H1 (cell line): ENCODE measurements around the gene JAG1. TPM values are rescaled to one million over a fixed set of nuclear protein-coding genes. Genes with fewer than 3 reads are reported as not detected.

Experiments
- CTCF ChIA-PET: fragments of 300-600 bp; sonication (Branson Sonifier 250); formaldehyde crosslinking; loops from one replicate; lab custom pipeline; 2021; ENCODE audit not compliant: partially characterized antibody; lab: Charles Lee
- POLR2A ChIA-PET: fragments of 300-600 bp; sonication (Branson Sonifier 250); formaldehyde crosslinking; loops from one replicate; lab custom pipeline; 2021; ENCODE audit warnings: inconsistent platforms; ENCODE audit not compliant: partially characterized antibody; lab: Charles Lee
- DNase-seq, 2 experiments: peaks; one replicate each; pipeline versions ENCODE4 v3.0.0 to v3.0.0-alpha.2; 2010 to 2022; ENCODE audit warnings: low spot score in 2 of 2, low read depth in 1 of 2, mixed read lengths in 1 of 2
- FAIRE-seq: peaks from 2 replicates; lab custom pipeline; 2011; peaks lifted over from hg19 to GRCh38; lab: Jason Lieb, UNC
- H2AFZ ChIP-seq: 2 replicates; pipeline ENCODE4 v1.8.1; 2012; ENCODE audit warnings: low read length, inconsistent platforms
- H2AK5ac ChIP-seq: 2 replicates; pipeline ENCODE4 v1.6.1; 2013; ENCODE audit warnings: low read depth, low read length
- H2BK120ac ChIP-seq: replicated peaks from 2 replicates; pipeline ENCODE3; 2013; ENCODE audit warnings: low read depth, low read length, inconsistent platforms
- H2BK12ac ChIP-seq: 2 replicates; pipeline ENCODE4 v1.6.1; 2013; ENCODE audit warnings: low read depth, low read length
- H2BK15ac ChIP-seq: 2 replicates; pipeline ENCODE4 v1.6.1; 2013; ENCODE audit warnings: low read length
- H2BK20ac ChIP-seq: 2 replicates; pipeline ENCODE4 v1.6.1; 2013; ENCODE audit warnings: low read length
- H2BK5ac ChIP-seq: 2 replicates; pipeline ENCODE4 v1.6.1; 2013; ENCODE audit warnings: low read depth, low read length
- H3K14ac ChIP-seq: 2 replicates; pipeline ENCODE4 v1.6.1; 2013; ENCODE audit warnings: inconsistent platforms; ENCODE audit not compliant: insufficient read length
- H3K18ac ChIP-seq: 2 replicates; pipeline ENCODE4 v1.6.1; 2013; ENCODE audit warnings: low read length; ENCODE audit errors: extremely low read depth
- H3K23ac ChIP-seq: 2 replicates; pipeline ENCODE4 v1.6.1; 2013; ENCODE audit warnings: inconsistent platforms; ENCODE audit not compliant: insufficient read length
- H3K23me2 ChIP-seq: 2 replicates; pipeline ENCODE4 v1.6.1; 2013; ENCODE audit warnings: low read depth, low read length
- H3K27ac ChIP-seq: 2 replicates; pipeline ENCODE4 v1.6.1; 2011; ENCODE audit warnings: low read depth, low read length, inconsistent platforms
- H3K27me3 ChIP-seq, 4 experiments: replicated peaks in 1 of 4; 1 replicate in 1 of 4; 2 replicates in 3 of 4; pipeline versions ENCODE4 v1.6.1 to v1.8.1; 2011 to 2013; ENCODE audit warnings: low read length in 3 of 4, mild to moderate bottlenecking in 3 of 4, inconsistent platforms in 2 of 4, mixed read lengths in 2 of 4, moderate library complexity in 1 of 4; ENCODE audit not compliant: control insufficient read depth in 3 of 4, insufficient read depth in 3 of 4; ENCODE audit errors: extremely low read depth in 1 of 4
- H3K36me3 ChIP-seq, 4 experiments: 2 replicates each; pipeline versions ENCODE4 v1.6.1 to v1.8.1; 2011 to 2013; ENCODE audit warnings: mild to moderate bottlenecking in 4 of 4, low read length in 3 of 4, moderate library complexity in 2 of 4, control low read depth in 1 of 4, inconsistent platforms in 1 of 4; ENCODE audit not compliant: insufficient read depth in 4 of 4, control insufficient read depth in 2 of 4
- H3K4ac ChIP-seq: replicated peaks from 2 replicates; pipeline ENCODE3; 2013; ENCODE audit warnings: low read length, low read depth, mixed read lengths, inconsistent platforms; ENCODE audit not compliant: insufficient read length
- H3K4me1 ChIP-seq, 4 experiments: replicated peaks in 1 of 4; 1 replicate in 1 of 4; 2 replicates in 3 of 4; pipeline versions ENCODE4 v1.6.1 to v1.8.1; 2011 to 2013; ENCODE audit warnings: low read length in 3 of 4, inconsistent platforms in 2 of 4, mixed read lengths in 1 of 4; ENCODE audit not compliant: insufficient read depth in 4 of 4, control insufficient read depth in 3 of 4
- H3K4me2 ChIP-seq, 2 experiments: 2 replicates each; pipeline versions ENCODE4 v1.6.1 to v1.8.1; 2011 to 2013; ENCODE audit warnings: low read depth in 2 of 2, low read length in 2 of 2, control low read depth in 1 of 2, inconsistent platforms in 1 of 2, mild to moderate bottlenecking in 1 of 2; ENCODE audit not compliant: insufficient read depth in 1 of 2
- H3K4me3 ChIP-seq, 4 experiments: fragments of 200-600, 300-600 bp in 1 of 4; sonication (generic), shearing (Covaris generic), sonication (Bioruptor Twin) in 1 of 4; 2 replicates each; pipeline versions ENCODE4 v1.5.1 to v1.8.1; 2011 to 2016; ENCODE audit warnings: low read length in 4 of 4, low read depth in 3 of 4, control low read depth in 2 of 4, inconsistent platforms in 2 of 4, mild to moderate bottlenecking in 2 of 4, mixed read lengths in 1 of 4, moderate library complexity in 1 of 4; ENCODE audit not compliant: insufficient read depth in 2 of 4; ENCODE audit errors: extremely low read depth in 1 of 4
- H3K56ac ChIP-seq: replicated peaks from 2 replicates; pipeline ENCODE3; 2013; ENCODE audit warnings: low read depth, mild to moderate bottlenecking, mixed read lengths, low read length, inconsistent platforms; ENCODE audit not compliant: insufficient read length
- H3K79me1 ChIP-seq: 2 replicates; pipeline ENCODE4 v1.6.1; 2013; ENCODE audit warnings: low read depth, low read length, control low read depth
- H3K79me2 ChIP-seq, 2 experiments: 2 replicates each; pipeline versions ENCODE4 v1.6.1 to v1.8.1; 2012 to 2013; ENCODE audit warnings: low read length in 2 of 2, mild to moderate bottlenecking in 2 of 2, inconsistent platforms in 1 of 2; ENCODE audit not compliant: insufficient read depth in 2 of 2, control insufficient read depth in 1 of 2
- H3K9ac ChIP-seq, 4 experiments: replicated peaks in 1 of 4; 1 replicate in 1 of 4; 2 replicates in 3 of 4; pipeline versions ENCODE4 v1.6.1 to v1.8.1; 2011 to 2013; ENCODE audit warnings: low read depth in 3 of 4, low read length in 3 of 4, control low read depth in 2 of 4, mild to moderate bottlenecking in 2 of 4, moderate library complexity in 2 of 4, inconsistent platforms in 1 of 4; ENCODE audit errors: extremely low read depth in 1 of 4
- H3K9me3 ChIP-seq, 2 experiments: 2 replicates each; pipeline versions ENCODE4 v1.6.1 to v1.8.1; 2012 to 2013; ENCODE audit warnings: mild to moderate bottlenecking in 2 of 2, moderate library complexity in 2 of 2, control low read depth in 1 of 2, inconsistent platforms in 1 of 2, low read depth in 1 of 2, low read length in 1 of 2, mixed read lengths in 1 of 2; ENCODE audit not compliant: insufficient read depth in 2 of 2
- H4K20me1 ChIP-seq, 2 experiments: replicated peaks in 1 of 2; 2 replicates each; pipeline versions ENCODE3 to v1.8.1; 2011 to 2013; ENCODE audit warnings: inconsistent platforms in 2 of 2, low read length in 2 of 2, mild to moderate bottlenecking in 1 of 2; ENCODE audit not compliant: insufficient read depth in 2 of 2, control insufficient read depth in 1 of 2
- H4K5ac ChIP-seq: 2 replicates; pipeline ENCODE4 v1.6.1; 2013; ENCODE audit warnings: low read length, low read depth, mixed read lengths, inconsistent platforms; ENCODE audit not compliant: insufficient read length
- H4K8ac ChIP-seq: 2 replicates; pipeline ENCODE4 v1.8.0; 2013; ENCODE audit warnings: mild to moderate bottlenecking, moderate library complexity, low read length, inconsistent platforms; ENCODE audit not compliant: insufficient read depth; ENCODE audit errors: extremely low read depth
- H4K91ac ChIP-seq: replicated peaks from 2 replicates; pipeline ENCODE3; 2013; ENCODE audit warnings: low read length, mixed read lengths, inconsistent platforms; ENCODE audit not compliant: insufficient read length
- JUND ChIP-seq: IDR thresholded peaks from 2 replicates; pipeline ENCODE4 v1.6.1; 2011; ENCODE audit warnings: mild to moderate bottlenecking, improper control_type of control experiment, low read length
- WGBS, 2 experiments: shearing (Covaris generic) in 1 of 2; methylation state at CpG; one replicate each; pipeline versions ENCODE4 v1.1.6 to v1.1.7; 2013 to 2015; ENCODE audit warnings: low lambda C conversion rate in 2 of 2, mixed read lengths in 2 of 2, inconsistent platforms in 1 of 2, low coverage in 1 of 2, missing lambda C conversion rate in 1 of 2; ENCODE audit not compliant: insufficient replicate concordance in 2 of 2, insufficient coverage in 1 of 2, insufficient read length in 1 of 2; ENCODE audit errors: extremely low coverage in 1 of 2, missing lambda C conversion rate in 1 of 2; 5-methylcytosine and 5-hydroxymethylcytosine counted together
- polyA plus RNA-seq, 7 experiments: library from polyadenylated mRNA; depleted of rRNA in 3 of 7; stranded (reverse) in 5 of 7; unstranded in 2 of 7; fragments of >200 nt in 5 of 7; fragments of 200-250 nt in 2 of 7; gene quantifications; 1 replicate in 5 of 7; 2 replicates in 1 of 7; 4 replicates in 1 of 7; pipeline versions ENCODE4 v1.2.1 to v1.2.3, GENCODE V29; 2011 to 2013; ENCODE audit warnings: missing spikeins in 2 of 7, mixed read lengths in 2 of 7
- total RNA-seq: library from RNA; stranded (reverse); fragmentation: NEBNext Ultra II Directional; extraction: Animal tissue kit (Norgen Biotek cat#: 25700); gene quantifications from 2 replicates; pipeline ENCODE4 v1.2.1, GENCODE V29; 2021

Gene JAG1
- total and polyA plus RNA-seq, 2 of the 8 experiments (the other 6 are each of a cell fraction or from before 2014, with no cell fraction given), result 13.5 to 27.3 TPM

- Histone ChIP-seq H3K23me2 (peaks cover 1% of the 10 kb centered on the region; the same call in 1 of the 2 replicates), H4K20me1 (no peaks in the 10 kb centered on the region), H2BK12ac (no peak overlapping the region), H4K91ac (no peak overlapping the region), H3K4me1 (no peaks in the 10 kb centered on the region), H3K23ac (no peak overlapping the region), H4K8ac (no peak overlapping the region), H3K4me3 (no peak overlapping the region), H4K5ac (no peak overlapping the region), H2AK5ac (no peak overlapping the region), H3K9ac (no peak overlapping the region), H3K4ac (no peak overlapping the region), H3K79me1 (no peaks in the 10 kb centered on the region), H3K4me2 (no peak overlapping the region), H3K27me3 (no peaks in the 10 kb centered on the region), H2BK5ac (no peak overlapping the region), H2BK15ac (no peak overlapping the region), H3K18ac (no peak overlapping the region), H2AFZ (no peak overlapping the region), H3K14ac (no peak overlapping the region), H3K36me3 (no peaks in the 10 kb centered on the region), H2BK20ac (no peak overlapping the region), H3K27ac (no peak overlapping the region), H3K79me2 (no peaks in the 10 kb centered on the region), H2BK120ac (no peak overlapping the region), H3K9me3 (no peaks in the 10 kb centered on the region), H3K56ac (no peak overlapping the region)
- no peak for TF ChIP-seq JUND
- ChIA-PET CTCF (interaction anchor here (0.9 to 3.7 kb wide), 4 partner anchors 8 to 566 kb away, joined by 3 to 28 read pairs (median 4); no protein-coding TSS in a partner anchor), POLR2A (no interaction called here)
- FAIRE-seq, result no peak
- no peak for DNase-seq
- WGBS, 2 experiments, result 89% methylated on average over 16 of the region's 16 CpGs; no CpG with 5 or more reads in 1 of the 2 experiments
Measured at GRCh38 chr20:10705801-10706459, 32.1 kb upstream of the JAG1 start.
